22Rv1 (cell line): ENCODE data around the gene MAP4K4.
"Not testable (repeated sequence)": the region's sequence is repeated elsewhere in the genome, so short reads cannot be mapped to it uniquely, and the experiment has no call there.

Experiments
- H3K27ac ChIP-seq: fragments of 450-650 bp; 2 replicates; pipeline ENCODE4 v1.5.1; 2017
- ZFX ChIP-seq: fragments of 450-650 bp; IDR thresholded peaks from 2 replicates; pipeline ENCODE4 v1.6.1; 2017; ENCODE audit warnings: antibody characterized with exemption, borderline replicate concordance
- TF ChIP-seq, protein P1 (sequence below): fragments of 450-650 bp; IDR thresholded peaks from 2 replicates; pipeline ENCODE4 v1.5.1; 2017; ENCODE audit warnings: mild to moderate bottlenecking

MAP4K4 gene

DNA sequence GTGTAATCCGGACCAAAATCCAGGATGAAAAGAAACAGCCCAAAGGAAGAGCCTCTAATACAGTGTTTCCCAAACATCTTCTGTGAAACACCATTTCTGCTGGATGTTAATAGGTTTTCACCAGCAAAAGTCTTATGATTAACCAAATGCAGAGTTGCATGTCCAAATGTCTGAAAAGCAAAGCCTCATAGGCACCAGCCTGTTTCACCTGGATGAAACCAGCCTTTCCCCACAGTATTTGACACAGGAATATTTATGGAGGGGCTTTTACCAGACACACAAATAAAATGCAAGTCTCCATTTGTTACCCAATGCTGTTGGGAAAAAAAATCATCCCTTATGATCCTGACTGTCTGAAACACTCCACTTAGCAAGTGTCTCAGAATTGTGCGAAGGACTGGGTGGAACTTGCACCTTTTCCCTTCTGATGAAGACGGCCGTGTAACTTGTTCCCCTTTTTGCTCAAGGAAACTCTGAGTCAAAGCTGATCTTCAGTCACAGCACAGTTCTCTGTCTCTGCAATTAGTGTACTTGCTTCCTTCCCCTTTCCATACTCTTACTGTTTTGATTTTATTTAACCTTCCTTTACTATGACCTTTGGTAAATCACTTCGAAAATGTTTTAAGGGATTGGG is 223.9 kb downstream of the MAP4K4 start:
- TF ChIP-seq ZFX: no peak
- TF ChIP-seq, protein P1, sequence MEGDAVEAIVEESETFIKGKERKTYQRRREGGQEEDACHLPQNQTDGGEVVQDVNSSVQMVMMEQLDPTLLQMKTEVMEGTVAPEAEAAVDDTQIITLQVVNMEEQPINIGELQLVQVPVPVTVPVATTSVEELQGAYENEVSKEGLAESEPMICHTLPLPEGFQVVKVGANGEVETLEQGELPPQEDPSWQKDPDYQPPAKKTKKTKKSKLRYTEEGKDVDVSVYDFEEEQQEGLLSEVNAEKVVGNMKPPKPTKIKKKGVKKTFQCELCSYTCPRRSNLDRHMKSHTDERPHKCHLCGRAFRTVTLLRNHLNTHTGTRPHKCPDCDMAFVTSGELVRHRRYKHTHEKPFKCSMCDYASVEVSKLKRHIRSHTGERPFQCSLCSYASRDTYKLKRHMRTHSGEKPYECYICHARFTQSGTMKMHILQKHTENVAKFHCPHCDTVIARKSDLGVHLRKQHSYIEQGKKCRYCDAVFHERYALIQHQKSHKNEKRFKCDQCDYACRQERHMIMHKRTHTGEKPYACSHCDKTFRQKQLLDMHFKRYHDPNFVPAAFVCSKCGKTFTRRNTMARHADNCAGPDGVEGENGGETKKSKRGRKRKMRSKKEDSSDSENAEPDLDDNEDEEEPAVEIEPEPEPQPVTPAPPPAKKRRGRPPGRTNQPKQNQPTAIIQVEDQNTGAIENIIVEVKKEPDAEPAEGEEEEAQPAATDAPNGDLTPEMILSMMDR: no peak
- no peak overlapping the region for H3K27ac ChIP-seq

DNA sequence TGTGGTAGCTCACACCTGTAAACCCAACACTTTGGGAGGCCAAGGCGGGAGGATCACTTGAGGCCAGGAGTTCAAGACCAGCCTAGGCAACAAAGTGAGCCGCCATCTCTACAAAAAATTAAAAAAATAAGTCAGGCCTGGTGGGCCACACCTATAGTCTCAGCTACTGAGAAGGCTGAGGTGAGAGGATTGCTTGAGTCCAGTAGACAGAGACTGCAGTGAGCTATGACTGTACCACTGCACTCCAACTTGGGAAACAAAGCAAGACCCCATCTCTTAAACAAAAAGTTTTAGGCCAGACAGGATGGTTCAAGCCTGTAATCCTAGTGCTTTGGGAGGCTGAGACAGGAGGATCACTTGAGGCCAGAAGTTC is 224.4 kb downstream of the MAP4K4 start:
- H3K27ac ChIP-seq: no peak overlapping the region
- no peak for TF ChIP-seq ZFX
- TF ChIP-seq, protein P1: no peak

DNA sequence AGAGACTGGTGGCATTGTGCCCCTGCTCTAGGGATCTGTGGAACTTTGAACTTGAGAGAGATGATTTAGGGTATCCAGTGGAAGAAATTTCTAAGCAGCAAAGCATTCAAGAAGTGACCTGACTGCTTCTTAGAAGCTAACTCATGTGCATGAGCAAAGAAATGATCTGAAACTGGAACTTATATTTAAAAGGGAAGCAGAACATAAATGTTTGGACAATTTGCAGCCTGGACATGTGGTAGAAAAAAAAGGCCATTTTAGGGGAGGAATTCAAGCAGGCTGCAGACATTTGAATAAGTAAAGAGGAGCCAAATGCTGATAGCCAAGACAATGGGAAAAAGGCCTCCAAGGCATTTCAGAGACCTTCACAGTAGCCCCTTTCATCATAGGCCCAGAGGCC is 226.8 kb downstream of the MAP4K4 start:
- H3K27ac ChIP-seq: not testable (repeated sequence)

DNA sequence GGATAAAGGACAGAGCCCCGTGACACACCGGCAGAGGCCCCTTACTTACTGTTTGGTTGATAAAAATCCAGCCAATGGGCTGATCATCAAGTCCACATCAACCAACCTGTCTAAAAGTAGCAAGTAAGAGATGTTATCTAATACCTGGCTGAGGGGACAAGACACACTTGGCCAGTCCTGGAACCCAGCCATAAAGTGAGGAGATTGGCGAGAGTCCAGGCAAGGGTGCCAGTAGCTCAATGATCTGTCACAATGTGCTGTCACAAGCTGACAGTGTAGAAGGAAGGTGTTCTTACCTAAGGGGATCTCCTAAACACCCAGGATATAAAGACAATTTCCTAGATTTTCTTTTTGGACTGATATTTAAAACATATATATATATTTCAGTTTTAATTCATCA is 232.5 kb downstream of the MAP4K4 start:
- no peak for TF ChIP-seq ZFX
- TF ChIP-seq, protein P1: no peak
- no peak overlapping the region for H3K27ac ChIP-seq

DNA sequence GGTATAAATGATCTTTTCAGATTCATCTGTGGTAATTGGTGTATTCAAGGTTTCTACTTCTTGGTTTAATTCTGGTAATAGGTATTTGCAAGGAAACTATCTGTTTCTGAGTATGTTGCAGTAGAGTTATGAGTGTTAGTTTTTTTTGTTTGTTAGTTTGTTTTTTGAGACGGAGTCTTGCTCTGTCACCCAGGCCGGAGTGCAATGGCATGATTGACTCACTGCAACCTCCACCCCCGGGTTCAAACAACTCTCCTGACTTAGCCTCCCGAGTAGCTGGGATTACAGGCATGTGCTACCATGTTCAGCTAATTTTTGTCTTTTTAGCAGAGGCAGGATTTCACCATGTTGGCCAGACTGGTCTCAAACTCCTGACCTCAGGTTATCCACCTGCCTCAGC is 233.3 kb downstream of the MAP4K4 start:
- TF ChIP-seq, protein P1: no peak
- no peak for TF ChIP-seq ZFX
- H3K27ac ChIP-seq: no peak overlapping the region

DNA sequence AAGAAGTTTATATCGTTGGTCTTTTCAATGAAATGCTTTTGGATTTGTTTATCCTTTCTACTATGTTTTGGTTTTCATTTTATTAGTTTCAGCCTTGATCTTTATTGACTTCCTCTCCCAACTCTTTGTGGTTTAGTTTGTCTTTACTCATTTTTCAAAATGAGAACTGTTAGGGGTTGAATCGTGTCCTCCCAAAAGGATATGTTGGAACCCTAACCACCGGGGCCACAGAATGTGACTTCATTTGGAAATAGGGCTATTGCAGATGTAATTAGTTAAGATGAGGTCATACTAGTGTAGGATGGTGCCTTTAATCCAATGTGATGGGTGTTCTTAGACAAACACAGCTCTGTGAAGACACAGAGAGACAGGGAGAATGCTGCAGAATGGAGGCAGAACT is 233.9 kb downstream of the MAP4K4 start:
- TF ChIP-seq, protein P1: no peak
- no peak for TF ChIP-seq ZFX
- no peak overlapping the region for H3K27ac ChIP-seq

DNA sequence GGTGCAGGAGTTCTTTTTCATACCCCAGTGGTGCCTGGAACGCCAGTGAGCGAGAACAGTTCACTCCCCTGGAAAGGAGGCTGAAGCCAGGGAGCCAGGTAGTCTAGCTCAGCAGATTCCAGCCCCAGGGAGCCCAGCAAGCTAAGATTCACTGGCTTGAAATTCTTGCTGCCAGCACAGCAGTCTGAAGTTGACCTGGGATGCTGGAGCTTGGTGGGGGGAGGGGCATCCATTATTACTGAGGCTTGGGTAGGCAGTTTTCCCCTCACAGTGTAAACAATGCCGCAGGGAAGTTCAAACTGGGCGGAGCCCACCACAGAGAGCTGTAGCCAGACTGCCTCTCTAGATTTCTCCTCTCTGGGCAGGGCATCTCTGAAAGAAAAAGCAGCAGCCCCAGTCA is 238.3 kb downstream of the MAP4K4 start:
- H3K27ac ChIP-seq: not testable (repeated sequence)

DNA sequence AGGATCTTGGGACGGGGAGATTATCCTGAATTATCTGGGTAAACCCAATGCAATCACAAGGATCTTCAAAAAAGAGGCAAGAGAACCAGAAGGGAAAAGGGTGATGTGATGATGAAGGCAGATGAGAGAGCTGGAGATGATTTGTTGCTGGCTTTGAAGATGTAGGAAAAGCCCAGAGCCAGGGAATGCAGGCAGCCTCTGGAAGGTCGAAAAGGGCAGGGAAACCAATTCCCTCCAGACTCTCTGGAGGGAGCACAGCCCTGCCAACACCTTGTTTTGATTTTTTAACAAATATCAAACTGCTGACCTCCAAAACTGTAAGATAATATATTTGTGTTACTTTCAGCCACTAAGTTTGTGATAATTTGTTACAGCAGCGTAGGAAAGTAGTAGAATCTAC is 245.3 kb downstream of the MAP4K4 start:
- TF ChIP-seq, protein P1: no peak
- TF ChIP-seq ZFX: no peak
- no peak overlapping the region for H3K27ac ChIP-seq
